Activated naive CD8-positive, alpha-beta T cell treated with anti-CD3 and anti-CD28 coated beads, Interleukin-2, amount 50 U/mL, for 16 hours (primary cell): Measurements from ENCODE around the gene NTNG2.

Source experiments
- DNase-seq: peaks from one replicate; pipeline ENCODE4 v3.0.0-alpha.2; 2020; ENCODE audit warnings: low read depth, low spot score

The NTNG2 gene

DNA sequence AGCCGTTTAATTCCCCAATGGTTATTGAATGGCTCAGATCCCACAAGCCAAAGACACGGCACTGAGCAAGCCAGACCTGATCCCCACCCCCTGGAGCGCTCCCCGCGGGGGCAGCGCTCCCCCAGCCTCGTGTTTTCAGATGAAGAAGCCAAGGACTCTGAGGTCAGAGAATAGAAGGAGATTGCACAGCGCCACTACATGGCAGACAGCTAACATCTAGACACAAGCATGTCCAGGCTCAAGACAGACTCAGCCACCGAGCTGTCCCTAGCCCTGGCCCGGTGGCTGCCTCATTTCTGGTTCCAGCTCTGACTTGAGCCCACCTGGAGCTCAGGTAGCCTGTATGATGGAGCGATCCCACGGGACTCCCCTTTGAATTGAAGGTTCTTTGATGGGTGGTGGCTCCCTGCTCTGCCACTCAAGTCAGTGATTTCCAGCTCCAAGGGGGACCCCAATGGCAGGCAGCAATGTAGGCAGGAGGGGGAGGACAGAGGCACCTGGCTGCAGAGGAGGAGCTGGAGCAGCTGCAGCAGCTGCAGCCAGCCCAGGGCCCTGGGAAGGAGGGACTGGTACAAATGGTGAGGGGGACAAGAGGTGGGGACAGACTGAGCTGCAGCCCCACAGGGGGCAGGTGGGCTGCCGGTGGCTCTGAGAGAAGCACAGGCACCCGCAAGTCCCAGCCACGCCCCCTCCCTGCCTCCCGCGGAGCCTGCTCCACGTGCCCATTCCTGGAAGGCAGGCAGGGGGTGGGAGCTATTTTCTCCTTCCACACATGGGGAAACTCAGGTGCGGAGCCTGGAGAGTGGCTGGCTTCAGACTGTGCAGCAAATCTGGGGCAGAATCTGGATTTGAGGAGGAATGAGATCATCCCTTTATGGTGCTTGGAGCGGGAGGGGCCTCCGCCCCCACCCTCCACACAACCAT, 40.2 kb downstream of the NTNG2 start:
- DNase-seq = no peak

- no peak for DNase-seq
Measured at GRCh38 chr9:132204883-132205282, 43.0 kb downstream of the NTNG2 start.

DNA sequence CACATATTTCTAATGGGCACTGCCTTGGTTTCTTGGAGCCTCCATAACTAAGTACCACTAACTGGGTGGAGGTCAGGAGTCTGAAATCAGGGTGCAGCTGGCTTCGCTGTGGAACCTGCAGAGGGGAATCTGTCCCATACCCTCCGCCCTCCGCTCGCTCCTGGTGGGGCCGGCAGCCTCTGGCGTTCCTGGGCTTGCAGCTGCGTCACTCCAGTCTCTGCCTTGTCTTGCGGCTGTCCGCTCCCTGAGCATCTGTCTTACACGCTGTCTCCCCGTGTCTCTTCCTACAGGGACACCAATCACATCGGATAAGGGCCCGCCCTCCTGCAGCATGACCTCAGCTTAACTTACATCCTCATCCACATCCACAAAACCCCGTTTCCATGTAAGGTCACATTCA, 45.4 kb downstream of the NTNG2 start:
- no peak for DNase-seq

- no peak for DNase-seq
Measured at GRCh38 chr9:132207839-132208615, 46.2 kb downstream of the NTNG2 start.

DNA sequence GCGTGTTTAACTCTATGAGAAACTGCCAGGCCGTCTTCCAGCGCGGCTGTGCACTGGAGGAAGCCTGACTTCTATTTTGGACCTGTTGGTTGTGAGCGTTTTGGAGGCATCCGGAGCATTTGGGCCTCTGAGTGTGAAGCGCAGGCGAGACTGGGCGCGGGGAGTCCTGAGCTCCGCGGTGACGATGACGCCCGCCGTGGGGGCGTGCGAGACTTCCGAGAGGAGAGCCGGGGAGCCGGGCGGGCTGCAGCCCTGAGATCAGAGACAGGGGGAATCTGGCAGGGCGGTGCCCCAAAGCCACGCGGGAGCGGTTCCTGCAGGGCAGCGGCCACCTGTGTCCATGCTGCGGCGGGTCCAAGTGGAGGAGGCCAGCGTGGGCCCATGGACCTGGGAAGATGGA, 47.4 kb downstream of the NTNG2 start:
- no peak for DNase-seq

DNA sequence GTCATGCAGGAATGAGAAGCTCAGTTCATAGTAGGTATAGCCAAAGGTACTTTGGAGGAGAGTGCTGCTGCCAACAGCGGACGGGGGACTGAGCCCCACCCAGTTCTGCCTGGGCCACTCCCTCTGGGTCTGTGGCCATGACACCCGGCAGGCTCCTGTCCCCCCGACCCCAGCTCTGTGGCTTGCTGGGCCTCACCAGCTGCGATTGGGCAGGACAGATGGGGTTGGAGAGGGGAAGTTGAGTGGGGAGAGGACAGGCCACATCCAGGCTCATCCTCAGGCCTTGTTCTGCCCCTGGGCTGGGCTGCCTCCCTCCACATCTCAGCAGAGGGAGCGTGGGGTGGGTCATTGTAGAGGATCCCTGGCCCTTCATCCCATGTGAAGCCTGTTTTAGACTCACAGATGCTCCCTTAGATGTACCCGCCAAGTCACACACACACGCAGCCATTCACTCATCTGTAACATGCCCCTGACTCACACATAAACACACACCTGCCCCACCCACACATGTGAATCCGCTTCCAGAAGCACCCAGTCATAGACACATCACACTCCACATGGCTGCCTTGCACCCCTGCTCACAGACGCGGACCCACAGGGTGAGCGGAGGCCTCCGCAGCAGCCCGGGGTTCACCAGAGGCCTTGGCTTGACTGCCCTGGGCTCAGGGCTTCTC, 48.8 kb downstream of the NTNG2 start:
- DNase-seq = no peak

- no peak for DNase-seq
Measured at GRCh38 chr9:132211570-132211969, 49.7 kb downstream of the NTNG2 start.

DNA sequence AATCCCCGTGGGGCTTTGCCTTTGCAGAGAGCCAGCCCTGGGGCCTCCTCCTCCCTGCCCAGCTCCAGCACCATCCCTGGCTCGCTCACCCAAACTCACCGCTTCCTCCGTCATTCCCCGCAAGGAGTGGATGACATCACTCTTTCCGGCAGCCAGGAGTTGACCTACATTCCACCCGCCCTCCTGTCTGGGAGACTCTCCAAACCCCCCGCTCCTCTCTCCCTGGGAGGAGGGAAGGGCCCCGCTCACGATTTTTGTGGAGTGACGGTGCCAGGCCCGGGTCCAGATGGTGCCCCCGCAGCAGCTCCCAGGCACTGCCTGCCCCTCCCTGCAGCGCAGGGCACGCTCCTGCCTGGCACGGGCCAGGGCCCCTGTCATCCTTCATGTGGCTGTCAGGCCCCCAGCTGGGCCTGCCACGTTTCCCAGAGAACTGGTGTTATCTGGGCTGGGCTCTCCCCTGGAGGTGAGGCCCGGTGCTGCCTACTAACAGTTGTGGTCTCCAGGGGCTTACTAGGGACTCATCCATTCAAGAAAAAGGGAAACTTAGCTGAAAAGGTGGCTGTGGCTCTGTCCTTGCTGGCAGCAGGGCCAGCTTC, 52.3 kb downstream of the NTNG2 start:
- DNase-seq = no peak

DNA sequence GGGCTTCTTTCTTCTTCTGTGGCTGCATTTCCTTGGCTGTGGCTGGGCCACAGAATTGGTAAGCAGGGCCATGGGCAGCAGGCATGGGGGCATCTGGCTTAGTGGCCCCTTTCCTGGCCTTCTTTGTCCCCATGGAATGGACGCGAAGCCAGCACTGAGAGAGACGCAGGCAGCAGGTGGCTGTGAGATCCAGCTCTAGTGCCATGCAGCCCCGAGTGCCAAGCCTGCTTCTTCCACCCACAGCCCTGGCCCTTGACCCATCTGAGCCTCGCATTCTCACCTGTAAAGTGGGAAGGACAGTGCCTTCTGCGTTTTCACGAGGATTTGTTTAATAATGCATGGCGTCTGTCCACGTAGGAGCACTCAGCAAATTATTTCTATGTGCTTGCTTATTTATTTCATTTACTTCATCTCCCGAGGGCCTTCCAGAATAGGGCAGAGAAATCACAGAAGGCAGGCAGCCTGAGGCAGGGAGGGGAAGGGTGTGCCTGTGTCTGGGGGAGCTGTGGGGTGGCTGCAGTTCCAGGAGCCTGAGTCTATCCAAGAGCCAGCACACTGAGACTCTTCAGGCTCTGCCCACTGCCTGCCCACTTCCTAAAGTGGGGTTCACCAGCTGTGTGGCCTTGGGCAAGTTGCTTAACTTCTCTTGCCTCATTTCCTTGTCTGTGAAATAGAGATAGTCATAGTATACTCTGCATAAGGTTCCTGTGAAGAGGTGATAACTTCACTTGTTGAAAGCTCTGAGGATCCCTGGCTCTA, 55.2 kb downstream of the NTNG2 start:
- DNase-seq = no peak

GRCh38 chr9:132218208-132218607, 56.4 kb downstream of the NTNG2 start:
- no peak for DNase-seq

GRCh38 chr9:132221941-132222340, 60.1 kb downstream of the NTNG2 start:
- no peak for DNase-seq

DNA sequence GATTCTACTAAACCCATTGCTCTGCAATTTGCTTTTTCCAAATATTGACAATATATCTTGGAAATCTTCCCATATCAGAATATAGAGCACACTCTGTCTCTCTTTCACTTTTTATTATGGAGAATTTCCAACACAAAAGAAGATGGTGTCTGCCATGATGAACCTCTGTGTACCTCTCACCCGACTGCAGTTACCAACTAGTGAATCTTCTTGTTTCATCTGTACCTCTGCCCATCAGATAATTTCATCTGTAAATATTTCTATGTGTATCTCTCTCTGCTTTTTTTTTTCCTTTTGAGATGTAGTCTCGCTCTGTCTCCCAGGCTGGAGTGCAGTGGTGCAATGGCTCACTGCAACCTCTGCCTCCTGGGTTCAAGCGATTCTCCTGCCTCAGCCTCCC, 62.8 kb downstream of the NTNG2 start:
- DNase-seq = no peak

- no peak for DNase-seq
Measured at GRCh38 chr9:132226571-132227430, 64.9 kb downstream of the NTNG2 start.

DNA sequence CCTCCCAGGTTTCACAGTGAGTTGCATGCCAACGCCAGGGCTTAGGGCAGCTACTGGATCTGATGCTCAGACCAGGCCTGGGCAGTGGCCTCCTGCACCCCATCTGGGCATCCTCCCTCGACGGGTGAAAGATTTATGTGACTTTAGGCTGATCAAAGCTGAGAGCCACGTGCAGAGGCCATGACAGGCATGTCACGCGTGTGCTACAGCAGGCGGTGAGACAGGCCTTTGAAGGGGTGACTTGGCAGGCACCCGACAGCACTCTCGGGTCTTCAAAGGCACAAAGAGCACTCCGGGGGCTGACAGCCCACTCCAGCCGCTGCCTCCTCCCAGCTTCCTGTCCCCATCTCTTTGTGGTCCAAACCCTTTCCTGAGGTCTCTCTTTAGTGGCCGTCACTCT, 66.2 kb downstream of the NTNG2 start:
- DNase-seq = no peak

- DNase-seq = no peak
Measured at GRCh38 chr9:132230605-132231004, 68.7 kb downstream of the NTNG2 start.

- DNase-seq = no peak
Measured at GRCh38 chr9:132231019-132231701, 69.3 kb downstream of the NTNG2 start.

GRCh38 chr9:132232522-132232921, 70.7 kb downstream of the NTNG2 start:
- DNase-seq = no peak

DNA sequence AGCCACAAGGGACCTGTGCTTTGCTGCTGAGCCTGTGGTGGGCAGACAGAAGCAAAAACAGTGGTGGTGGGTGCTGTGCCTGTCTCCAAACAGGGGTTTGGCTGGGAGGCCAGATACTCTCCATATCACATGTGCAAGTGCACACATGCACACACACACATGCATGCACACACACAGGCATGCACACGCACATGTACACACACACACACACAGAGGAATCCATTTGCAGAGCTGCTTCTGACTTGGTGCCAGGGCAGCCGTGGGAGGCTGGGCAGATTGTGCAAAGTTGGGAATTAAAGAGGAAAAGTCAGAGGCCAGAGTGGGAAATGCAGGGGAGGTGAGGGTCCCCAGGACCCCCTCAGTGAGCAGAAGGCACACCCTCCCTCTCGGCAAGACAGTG, 71.3 kb downstream of the NTNG2 start:
- no peak for DNase-seq

DNA sequence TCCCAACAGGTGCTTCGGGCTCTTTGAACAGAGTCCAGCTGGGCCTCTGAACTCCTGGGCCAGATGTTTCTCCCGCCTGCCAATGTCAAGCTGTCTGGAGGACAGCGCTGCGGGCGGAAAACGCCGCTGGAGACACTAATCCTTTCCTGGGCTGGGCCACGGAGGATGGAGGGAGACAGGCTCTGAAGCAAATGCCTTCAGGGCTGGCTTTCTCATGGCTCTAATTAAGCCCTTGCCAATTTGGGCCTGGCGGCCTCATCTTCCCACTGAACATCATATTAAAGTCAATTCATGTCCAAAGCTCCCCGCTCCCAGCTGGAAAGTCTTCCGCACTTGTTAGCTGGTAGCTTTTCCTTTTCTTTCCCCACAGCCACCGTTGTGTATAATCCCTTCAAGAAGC, 72.7 kb downstream of the NTNG2 start:
- no peak for DNase-seq

- DNase-seq = no peak
Measured at GRCh38 chr9:132235125-132235524, 73.3 kb downstream of the NTNG2 start.
